GM06990 (cell line): ENCODE results near the gene TPGS1.

Experiments
- DNase-seq: peaks from one replicate; pipeline ENCODE4 v3.0.0-alpha.2; 2011; ENCODE audit not compliant: insufficient read length; ENCODE audit errors: extremely low read depth
- H3K27me3 ChIP-seq: replicated peaks from 2 replicates; pipeline ENCODE4 v1.6.0; 2011; ENCODE audit warnings: low read length; ENCODE audit not compliant: control insufficient read depth, insufficient read depth
- H3K36me3 ChIP-seq: 2 replicates; pipeline ENCODE4 v1.5.1; 2011; ENCODE audit warnings: low read length; ENCODE audit not compliant: control insufficient read depth, insufficient read depth
- H3K4me3 ChIP-seq: replicated peaks from 2 replicates; pipeline ENCODE4 v1.5.1; 2011; ENCODE audit warnings: low read depth, mild to moderate bottlenecking, control low read depth, low read length
- TF ChIP-seq, protein P1 (sequence below): IDR thresholded peaks from 2 replicates; pipeline ENCODE4 v1.5.1; 2011; ENCODE audit warnings: low read length, control low read depth, mild to moderate bottlenecking, inconsistent platforms; ENCODE audit not compliant: insufficient read depth, poor library complexity, severe bottlenecking

TPGS1 gene

DNA sequence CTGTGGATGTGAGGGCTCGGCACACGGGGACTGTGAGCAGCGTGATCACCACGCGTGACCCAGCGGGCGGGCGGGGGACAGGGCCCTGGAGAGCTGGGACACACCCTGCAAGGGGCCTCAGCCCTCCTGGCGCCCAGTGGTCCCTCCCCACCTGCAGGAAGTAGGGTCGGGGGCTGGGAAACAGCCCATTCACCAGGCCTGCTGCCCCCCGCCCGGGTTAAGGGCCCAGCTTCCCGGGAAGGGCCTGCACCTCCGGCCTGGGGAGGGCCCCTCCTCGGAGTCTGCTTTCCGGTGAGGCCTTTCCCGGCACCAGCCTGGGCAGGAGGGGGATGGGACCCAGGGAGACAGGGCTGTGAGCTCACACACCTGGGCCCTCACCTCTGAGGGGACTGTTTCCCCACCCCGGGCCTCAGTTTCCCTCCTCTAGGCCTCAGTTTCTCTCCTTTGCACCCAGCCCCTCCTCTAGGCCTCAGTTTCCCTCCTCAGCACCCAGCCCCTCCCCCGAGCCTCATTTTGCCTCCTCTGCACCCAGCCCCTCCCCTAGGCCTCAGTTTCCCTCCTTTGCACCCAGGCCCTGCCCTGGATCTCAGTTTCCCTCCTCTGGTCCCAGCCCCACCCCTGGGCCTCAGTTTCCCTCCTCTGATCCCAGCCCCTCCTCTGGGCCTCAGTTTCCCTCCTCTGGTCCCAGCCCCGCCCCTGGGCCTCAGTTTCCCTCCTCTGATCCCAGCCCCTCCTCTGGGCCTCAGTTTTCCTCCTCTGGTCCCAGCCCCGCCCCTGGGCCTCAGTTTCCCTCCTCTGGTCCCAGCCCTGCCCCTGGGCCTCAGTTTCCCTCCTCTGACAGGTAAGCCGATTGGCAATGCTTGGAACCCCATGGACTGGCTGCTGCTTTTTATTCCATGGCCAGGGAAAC is 12.9 kb upstream of the TPGS1 start:
- Histone ChIP-seq H3K27me3 (no peaks in the 10 kb centered on the region; the same call in none of the 2 replicates), H3K4me3 (no peak overlapping the region), H3K36me3 (no peaks in the 10 kb centered on the region)
- TF ChIP-seq, protein P1, sequence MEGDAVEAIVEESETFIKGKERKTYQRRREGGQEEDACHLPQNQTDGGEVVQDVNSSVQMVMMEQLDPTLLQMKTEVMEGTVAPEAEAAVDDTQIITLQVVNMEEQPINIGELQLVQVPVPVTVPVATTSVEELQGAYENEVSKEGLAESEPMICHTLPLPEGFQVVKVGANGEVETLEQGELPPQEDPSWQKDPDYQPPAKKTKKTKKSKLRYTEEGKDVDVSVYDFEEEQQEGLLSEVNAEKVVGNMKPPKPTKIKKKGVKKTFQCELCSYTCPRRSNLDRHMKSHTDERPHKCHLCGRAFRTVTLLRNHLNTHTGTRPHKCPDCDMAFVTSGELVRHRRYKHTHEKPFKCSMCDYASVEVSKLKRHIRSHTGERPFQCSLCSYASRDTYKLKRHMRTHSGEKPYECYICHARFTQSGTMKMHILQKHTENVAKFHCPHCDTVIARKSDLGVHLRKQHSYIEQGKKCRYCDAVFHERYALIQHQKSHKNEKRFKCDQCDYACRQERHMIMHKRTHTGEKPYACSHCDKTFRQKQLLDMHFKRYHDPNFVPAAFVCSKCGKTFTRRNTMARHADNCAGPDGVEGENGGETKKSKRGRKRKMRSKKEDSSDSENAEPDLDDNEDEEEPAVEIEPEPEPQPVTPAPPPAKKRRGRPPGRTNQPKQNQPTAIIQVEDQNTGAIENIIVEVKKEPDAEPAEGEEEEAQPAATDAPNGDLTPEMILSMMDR: no peak
- DNase-seq: no peak

DNA sequence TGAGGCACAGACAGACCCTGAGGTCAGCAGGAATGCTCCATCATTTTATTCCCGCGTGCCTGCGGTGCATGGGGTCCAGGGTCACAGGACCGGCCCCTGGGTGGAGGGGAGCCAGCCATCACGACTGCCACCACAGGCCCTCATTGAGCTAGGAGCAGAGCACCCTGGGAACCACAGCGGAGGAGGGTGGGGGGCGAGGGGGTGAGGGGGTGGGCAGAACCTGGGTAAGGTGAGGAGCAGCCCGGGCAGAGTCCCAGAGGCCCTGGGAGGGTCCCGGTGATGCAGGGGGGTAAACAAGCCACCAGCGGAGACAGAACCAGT is 12.3 kb upstream of the TPGS1 start:
- H3K36me3 ChIP-seq: no peaks in the 10 kb centered on the region
- H3K4me3 ChIP-seq: no peak overlapping the region
- no peak for DNase-seq
- no peaks in the 10 kb centered on the region; the same call in none of the 2 replicates for H3K27me3 ChIP-seq
- TF ChIP-seq, protein P1: no peak

DNA sequence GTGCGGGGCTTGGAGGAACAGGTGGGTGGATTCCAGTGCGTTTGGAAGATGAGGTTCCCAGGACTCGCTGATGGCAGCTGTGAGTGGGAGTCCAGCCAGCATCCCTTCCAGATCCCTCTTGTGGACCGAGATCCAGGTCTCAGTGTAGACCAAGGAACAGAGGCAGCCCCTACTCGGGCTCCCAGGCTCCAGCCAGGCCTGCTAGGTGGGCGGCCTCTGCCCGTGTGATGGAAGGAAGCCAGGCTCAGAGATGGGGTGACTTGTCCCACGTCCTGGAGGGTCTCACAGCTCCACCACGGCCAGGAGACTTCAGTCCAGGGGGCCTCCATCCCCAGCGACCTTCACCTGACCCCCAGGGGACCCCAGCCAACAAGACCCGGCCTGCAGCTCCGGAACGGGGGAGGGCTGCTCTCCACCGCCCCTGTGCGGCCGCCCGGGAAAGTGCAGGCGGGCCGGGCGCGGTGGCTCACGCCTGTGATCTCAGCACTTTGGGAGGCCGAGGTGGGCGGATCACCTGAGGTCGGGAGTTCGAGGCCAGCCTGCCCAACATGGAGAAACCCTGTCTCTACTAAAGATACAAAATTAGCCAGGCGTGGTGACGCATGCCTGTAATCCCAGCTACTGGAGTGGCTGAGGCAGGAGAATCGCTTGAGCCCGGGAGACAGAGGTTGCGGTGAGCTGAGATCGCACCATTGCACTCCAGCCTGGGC is 11.7 kb upstream of the TPGS1 start:
- peak; percentile 66 for DNase-seq
- TF ChIP-seq, protein P1: peak; percentile 76
- no peak overlapping the region for H3K4me3 ChIP-seq
- H3K27me3 ChIP-seq: no peaks in the 10 kb centered on the region; the same call in none of the 2 replicates
- no peaks in the 10 kb centered on the region for H3K36me3 ChIP-seq

GRCh38 chr19:496112-496665 is 11.1 kb upstream of the TPGS1 start, which contains the start of gene MADCAM1:
Gene MADCAM1 (plus strand): TSS chr19:496486. CDS start chr19:496500, 14 bp downstream.
- Histone ChIP-seq H3K27me3 (no peaks in the 10 kb centered on the region; the same call in none of the 2 replicates), H3K4me3 (no peak within 1 kb of the TSS), H3K36me3 (no peaks in the 10 kb centered on the region)
- TF ChIP-seq, protein P1: no peak
- DNase-seq: no peak

GRCh38 chr19:496986-497385 is 10.3 kb upstream of the TPGS1 start:
- H3K27me3 ChIP-seq: no peaks in the 10 kb centered on the region; the same call in none of the 2 replicates
- TF ChIP-seq, protein P1: no peak
- no peak for DNase-seq
- no peak overlapping the region for H3K4me3 ChIP-seq
- no peaks in the 10 kb centered on the region for H3K36me3 ChIP-seq
